ENCODE measurements around the gene APAF1. TPM values are rescaled to one million over a fixed set of nuclear protein-coding genes. Genes with fewer than 3 reads are reported as not detected.

APAF1 gene
- total and polyA plus RNA-seq, 10 of the 15 experiments (the other 5 are each of a cell fraction or from before 2014, with no cell fraction given), result 4.2 to 19.1 (median 14.2) TPM

DNA sequence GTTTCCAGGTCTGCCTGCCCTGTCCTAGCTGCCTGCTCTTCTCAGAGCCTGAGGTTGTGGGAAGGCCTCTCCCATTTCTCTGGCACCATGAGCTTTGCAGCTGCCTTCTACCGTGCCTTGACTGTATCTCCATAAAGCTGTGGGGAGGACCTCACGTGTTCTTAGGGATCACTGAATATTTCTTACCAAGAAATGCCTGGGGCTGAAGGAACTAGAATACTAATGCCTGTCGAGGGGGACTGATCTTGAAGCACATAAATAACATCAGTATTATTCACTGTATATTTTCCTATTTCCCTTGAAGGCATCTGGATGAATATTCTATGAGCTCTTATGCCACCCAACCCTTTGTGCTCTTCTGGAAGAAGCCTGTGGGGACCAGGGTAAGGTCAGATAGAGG, 103.4 kb downstream of the APAF1 start (continued):
- TF ChIP-seq, protein P1, sequence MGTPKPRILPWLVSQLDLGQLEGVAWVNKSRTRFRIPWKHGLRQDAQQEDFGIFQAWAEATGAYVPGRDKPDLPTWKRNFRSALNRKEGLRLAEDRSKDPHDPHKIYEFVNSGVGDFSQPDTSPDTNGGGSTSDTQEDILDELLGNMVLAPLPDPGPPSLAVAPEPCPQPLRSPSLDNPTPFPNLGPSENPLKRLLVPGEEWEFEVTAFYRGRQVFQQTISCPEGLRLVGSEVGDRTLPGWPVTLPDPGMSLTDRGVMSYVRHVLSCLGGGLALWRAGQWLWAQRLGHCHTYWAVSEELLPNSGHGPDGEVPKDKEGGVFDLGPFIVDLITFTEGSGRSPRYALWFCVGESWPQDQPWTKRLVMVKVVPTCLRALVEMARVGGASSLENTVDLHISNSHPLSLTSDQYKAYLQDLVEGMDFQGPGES (IDR thresholded peaks at IDR 0.05), result no peak
- TF ChIP-seq MTA3 (IDR thresholded peaks at IDR 0.05; ENCODE audit: borderline replicate concordance, low read length) (no peak), GABPA (IDR thresholded peaks at IDR 0.05; ENCODE audit: low read depth) (no peak), ASH2L (IDR thresholded peaks at IDR 0.05; ENCODE audit: borderline replicate concordance, low read depth) (no peak), YY1 (IDR thresholded peaks at IDR 0.05; ENCODE audit: low read depth, low read length) (no peak), SREBF1 (IDR thresholded peaks at IDR 0.05; ENCODE audit: low read length) (no peak)

DNA sequence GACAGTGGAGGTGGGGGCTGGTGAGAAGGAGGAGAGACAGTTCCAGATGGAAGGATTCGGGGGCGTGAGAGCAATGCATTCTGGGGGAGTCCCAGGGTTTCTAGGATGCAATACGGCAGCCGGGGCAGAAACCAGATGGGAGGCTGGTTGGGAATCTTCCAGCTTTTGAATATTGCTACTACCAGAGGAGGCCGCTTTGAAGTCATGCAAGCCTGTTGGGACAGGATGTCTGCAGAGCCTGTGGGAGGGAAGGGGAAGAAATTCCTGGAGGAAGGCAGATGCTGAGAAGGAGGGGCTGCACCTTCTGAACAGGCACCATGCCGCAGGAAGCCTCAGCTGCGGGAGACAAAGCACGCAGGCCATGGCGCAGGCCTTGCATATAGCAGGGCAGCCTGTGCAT, 105.4 kb downstream of the APAF1 start:
- H3K79me2 ChIP-seq (ENCODE audit: control insufficient read depth, insufficient read depth, low read length), result no peaks in the 10 kb centered on the region
- no peak overlapping the region for H2AFZ ChIP-seq (ENCODE audit: control insufficient read depth, low read depth, low read length)
- BruUV-seq (replicated peaks), result no TSS peak
- no peaks in the 10 kb centered on the region for H4K20me1 ChIP-seq (ENCODE audit: control insufficient read depth, insufficient read depth)
- POLR2A ChIA-PET, result no interaction called here
- no peak for ATAC-seq
- SMC1A ChIA-PET (ENCODE audit: uncharacterized antibody, unreplicated experiment), result interaction anchor here (4.3 to 4.8 kb wide), 2 partner anchors 9 to 28 kb away, joined by 27 to 29 read pairs; no protein-coding TSS in a partner anchor
- H3K4me3 ChIP-seq, result no peak overlapping the region
- RAD21 ChIA-PET (ENCODE audit: unreplicated experiment), result no interaction called here
- in situ Hi-C loops (cut with MboI) (no loop called here), intact Hi-C loops (cut with micrococcal nuclease; ENCODE audit: unreplicated experiment) (no loop called here)
- no peak overlapping the region for H3K9ac ChIP-seq (ENCODE audit: control insufficient read depth, insufficient read depth, low read length)
- CTCF ChIA-PET, result interaction anchor here (0.6 to 3.2 kb wide), 3 partner anchors 8 to 248 kb away, joined by 3 to 16 read pairs (median 3); no protein-coding TSS in a partner anchor
- DNase-seq (ENCODE audit: low read depth, low spot score), result no peak
- no peak for FAIRE-seq
- 70% methylated on average over 9 of the region's 9 CpGs for WGBS (ENCODE audit: insufficient coverage, insufficient replicate concordance, low lambda C conversion rate, missing lambda C conversion rate)
- TF ChIP-seq NR2C1 (IDR thresholded peaks at IDR 0.05) (no peak), NBN (IDR thresholded peaks at IDR 0.05) (no peak), POU2F2 (IDR thresholded peaks at IDR 0.05; ENCODE audit: borderline replicate concordance, low read depth, low read length) (no peak), TBL1XR1 (IDR thresholded peaks at IDR 0.05; ENCODE audit: low read depth, low read length) (no peak), ZNF207 (IDR thresholded peaks at IDR 0.05; ENCODE audit: borderline replicate concordance) (no peak), MTA2 (IDR thresholded peaks at IDR 0.05; ENCODE audit: low read depth) (no peak), TCF7 (IDR thresholded peaks at IDR 0.05; ENCODE audit: borderline replicate concordance) (no peak), YY1 (IDR thresholded peaks at IDR 0.05; ENCODE audit: low read depth, low read length) (no peak), TAF1 (IDR thresholded peaks at IDR 0.05; ENCODE audit: borderline replicate concordance, low read depth, low read length) (no peak), MEF2A (IDR thresholded peaks at IDR 0.05; ENCODE audit: insufficient read depth, low read depth, low read length) (no peak), ZNF622 (IDR thresholded peaks at IDR 0.05) (no peak), IKZF2 (IDR thresholded peaks at IDR 0.05) (no peak), ASH2L (IDR thresholded peaks at IDR 0.05; ENCODE audit: borderline replicate concordance, low read depth) (no peak), NFIC (IDR thresholded peaks at IDR 0.05; ENCODE audit: low read depth, low read length) (no peak), CHD1 (IDR thresholded peaks at IDR 0.05; ENCODE audit: low read depth, low read length) (no peak), SMAD1 (IDR thresholded peaks at IDR 0.05; ENCODE audit: low read depth, partially characterized antibody) (no peak)
- TF ChIP-seq, protein P2, sequence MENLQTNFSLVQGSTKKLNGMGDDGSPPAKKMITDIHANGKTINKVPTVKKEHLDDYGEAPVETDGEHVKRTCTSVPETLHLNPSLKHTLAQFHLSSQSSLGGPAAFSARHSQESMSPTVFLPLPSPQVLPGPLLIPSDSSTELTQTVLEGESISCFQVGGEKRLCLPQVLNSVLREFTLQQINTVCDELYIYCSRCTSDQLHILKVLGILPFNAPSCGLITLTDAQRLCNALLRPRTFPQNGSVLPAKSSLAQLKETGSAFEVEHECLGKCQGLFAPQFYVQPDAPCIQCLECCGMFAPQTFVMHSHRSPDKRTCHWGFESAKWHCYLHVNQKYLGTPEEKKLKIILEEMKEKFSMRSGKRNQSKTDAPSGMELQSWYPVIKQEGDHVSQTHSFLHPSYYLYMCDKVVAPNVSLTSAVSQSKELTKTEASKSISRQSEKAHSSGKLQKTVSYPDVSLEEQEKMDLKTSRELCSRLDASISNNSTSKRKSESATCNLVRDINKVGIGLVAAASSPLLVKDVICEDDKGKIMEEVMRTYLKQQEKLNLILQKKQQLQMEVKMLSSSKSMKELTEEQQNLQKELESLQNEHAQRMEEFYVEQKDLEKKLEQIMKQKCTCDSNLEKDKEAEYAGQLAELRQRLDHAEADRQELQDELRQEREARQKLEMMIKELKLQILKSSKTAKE (IDR thresholded peaks at IDR 0.05; ENCODE audit: low read depth, poor library complexity, severe bottlenecking), result no peak
- no peaks in the 10 kb centered on the region for H3K9me3 ChIP-seq (replicated peaks; ENCODE audit: control insufficient read depth, insufficient read depth, low read length)
- H3K27me3 ChIP-seq (replicated peaks in 1 of 2; ENCODE audit: control insufficient read depth in 2 of 2, insufficient read depth in 2 of 2, low read length in 1 of 2), result peaks cover 2 to 7% of the 10 kb centered on the region in 2 experiments; a peak in 3 of 4 replicates
- H3K36me3 ChIP-seq (ENCODE audit: control insufficient read depth in 2 of 2, insufficient read depth in 2 of 2, low read length in 1 of 2), result no peaks in the 10 kb centered on the region
- no peak overlapping the region for H3K4me2 ChIP-seq (ENCODE audit: control insufficient read depth, insufficient read depth)
- peaks cover 9% of the 10 kb centered on the region for H3K4me1 ChIP-seq (ENCODE audit: control insufficient read depth, insufficient read depth, low read length)
- H3K27ac ChIP-seq (ENCODE audit: control insufficient read depth, insufficient read depth), result no peak overlapping the region
